H1 (cell line): ENCODE measurements around the gene EPN2. TPM values are rescaled to one million over a fixed set of nuclear protein-coding genes. Genes with fewer than 3 reads are reported as not detected.

ENCODE experiments used
- CTCF ChIA-PET: fragments of 300-600 bp; sonication (Branson Sonifier 250); formaldehyde crosslinking; loops from one replicate; lab custom pipeline; 2021; ENCODE audit not compliant: partially characterized antibody; lab: Charles Lee
- POLR2A ChIA-PET: fragments of 300-600 bp; sonication (Branson Sonifier 250); formaldehyde crosslinking; loops from one replicate; lab custom pipeline; 2021; ENCODE audit warnings: inconsistent platforms; ENCODE audit not compliant: partially characterized antibody; lab: Charles Lee
- DNase-seq, 2 experiments: peaks; one replicate each; pipeline versions ENCODE4 v3.0.0 to v3.0.0-alpha.2; 2010 to 2022; ENCODE audit warnings: low spot score in 2 of 2, low read depth in 1 of 2, mixed read lengths in 1 of 2
- FAIRE-seq: peaks from 2 replicates; lab custom pipeline; 2011; peaks lifted over from hg19 to GRCh38; lab: Jason Lieb, UNC
- H2AFZ ChIP-seq: 2 replicates; pipeline ENCODE4 v1.8.1; 2012; ENCODE audit warnings: low read length, inconsistent platforms
- H2AK5ac ChIP-seq: 2 replicates; pipeline ENCODE4 v1.6.1; 2013; ENCODE audit warnings: low read depth, low read length
- H2BK120ac ChIP-seq: replicated peaks from 2 replicates; pipeline ENCODE3; 2013; ENCODE audit warnings: low read depth, low read length, inconsistent platforms
- H2BK12ac ChIP-seq: 2 replicates; pipeline ENCODE4 v1.6.1; 2013; ENCODE audit warnings: low read depth, low read length
- H2BK15ac ChIP-seq: 2 replicates; pipeline ENCODE4 v1.6.1; 2013; ENCODE audit warnings: low read length
- H2BK20ac ChIP-seq: 2 replicates; pipeline ENCODE4 v1.6.1; 2013; ENCODE audit warnings: low read length
- H2BK5ac ChIP-seq: 2 replicates; pipeline ENCODE4 v1.6.1; 2013; ENCODE audit warnings: low read depth, low read length
- H3K14ac ChIP-seq: 2 replicates; pipeline ENCODE4 v1.6.1; 2013; ENCODE audit warnings: inconsistent platforms; ENCODE audit not compliant: insufficient read length
- H3K18ac ChIP-seq: 2 replicates; pipeline ENCODE4 v1.6.1; 2013; ENCODE audit warnings: low read length; ENCODE audit errors: extremely low read depth
- H3K23ac ChIP-seq: 2 replicates; pipeline ENCODE4 v1.6.1; 2013; ENCODE audit warnings: inconsistent platforms; ENCODE audit not compliant: insufficient read length
- H3K23me2 ChIP-seq: 2 replicates; pipeline ENCODE4 v1.6.1; 2013; ENCODE audit warnings: low read depth, low read length
- H3K27ac ChIP-seq: 2 replicates; pipeline ENCODE4 v1.6.1; 2011; ENCODE audit warnings: low read depth, low read length, inconsistent platforms
- H3K27me3 ChIP-seq, 4 experiments: replicated peaks in 1 of 4; 1 replicate in 1 of 4; 2 replicates in 3 of 4; pipeline versions ENCODE4 v1.6.1 to v1.8.1; 2011 to 2013; ENCODE audit warnings: low read length in 3 of 4, mild to moderate bottlenecking in 3 of 4, inconsistent platforms in 2 of 4, mixed read lengths in 2 of 4, moderate library complexity in 1 of 4; ENCODE audit not compliant: control insufficient read depth in 3 of 4, insufficient read depth in 3 of 4; ENCODE audit errors: extremely low read depth in 1 of 4
- H3K36me3 ChIP-seq, 4 experiments: 2 replicates each; pipeline versions ENCODE4 v1.6.1 to v1.8.1; 2011 to 2013; ENCODE audit warnings: mild to moderate bottlenecking in 4 of 4, low read length in 3 of 4, moderate library complexity in 2 of 4, control low read depth in 1 of 4, inconsistent platforms in 1 of 4; ENCODE audit not compliant: insufficient read depth in 4 of 4, control insufficient read depth in 2 of 4
- H3K4ac ChIP-seq: replicated peaks from 2 replicates; pipeline ENCODE3; 2013; ENCODE audit warnings: low read length, low read depth, mixed read lengths, inconsistent platforms; ENCODE audit not compliant: insufficient read length
- H3K4me1 ChIP-seq, 4 experiments: replicated peaks in 1 of 4; 1 replicate in 1 of 4; 2 replicates in 3 of 4; pipeline versions ENCODE4 v1.6.1 to v1.8.1; 2011 to 2013; ENCODE audit warnings: low read length in 3 of 4, inconsistent platforms in 2 of 4, mixed read lengths in 1 of 4; ENCODE audit not compliant: insufficient read depth in 4 of 4, control insufficient read depth in 3 of 4
- H3K4me2 ChIP-seq, 2 experiments: 2 replicates each; pipeline versions ENCODE4 v1.6.1 to v1.8.1; 2011 to 2013; ENCODE audit warnings: low read depth in 2 of 2, low read length in 2 of 2, control low read depth in 1 of 2, inconsistent platforms in 1 of 2, mild to moderate bottlenecking in 1 of 2; ENCODE audit not compliant: insufficient read depth in 1 of 2
- H3K4me3 ChIP-seq, 4 experiments: fragments of 200-600, 300-600 bp in 1 of 4; sonication (generic), shearing (Covaris generic), sonication (Bioruptor Twin) in 1 of 4; 2 replicates each; pipeline versions ENCODE4 v1.5.1 to v1.8.1; 2011 to 2016; ENCODE audit warnings: low read length in 4 of 4, low read depth in 3 of 4, control low read depth in 2 of 4, inconsistent platforms in 2 of 4, mild to moderate bottlenecking in 2 of 4, mixed read lengths in 1 of 4, moderate library complexity in 1 of 4; ENCODE audit not compliant: insufficient read depth in 2 of 4; ENCODE audit errors: extremely low read depth in 1 of 4
- H3K56ac ChIP-seq: replicated peaks from 2 replicates; pipeline ENCODE3; 2013; ENCODE audit warnings: low read depth, mild to moderate bottlenecking, mixed read lengths, low read length, inconsistent platforms; ENCODE audit not compliant: insufficient read length
- H3K79me1 ChIP-seq: 2 replicates; pipeline ENCODE4 v1.6.1; 2013; ENCODE audit warnings: low read depth, low read length, control low read depth
- H3K79me2 ChIP-seq, 2 experiments: 2 replicates each; pipeline versions ENCODE4 v1.6.1 to v1.8.1; 2012 to 2013; ENCODE audit warnings: low read length in 2 of 2, mild to moderate bottlenecking in 2 of 2, inconsistent platforms in 1 of 2; ENCODE audit not compliant: insufficient read depth in 2 of 2, control insufficient read depth in 1 of 2
- H3K9ac ChIP-seq, 4 experiments: replicated peaks in 1 of 4; 1 replicate in 1 of 4; 2 replicates in 3 of 4; pipeline versions ENCODE4 v1.6.1 to v1.8.1; 2011 to 2013; ENCODE audit warnings: low read depth in 3 of 4, low read length in 3 of 4, control low read depth in 2 of 4, mild to moderate bottlenecking in 2 of 4, moderate library complexity in 2 of 4, inconsistent platforms in 1 of 4; ENCODE audit errors: extremely low read depth in 1 of 4
- H3K9me3 ChIP-seq, 2 experiments: 2 replicates each; pipeline versions ENCODE4 v1.6.1 to v1.8.1; 2012 to 2013; ENCODE audit warnings: mild to moderate bottlenecking in 2 of 2, moderate library complexity in 2 of 2, control low read depth in 1 of 2, inconsistent platforms in 1 of 2, low read depth in 1 of 2, low read length in 1 of 2, mixed read lengths in 1 of 2; ENCODE audit not compliant: insufficient read depth in 2 of 2
- H4K20me1 ChIP-seq, 2 experiments: replicated peaks in 1 of 2; 2 replicates each; pipeline versions ENCODE3 to v1.8.1; 2011 to 2013; ENCODE audit warnings: inconsistent platforms in 2 of 2, low read length in 2 of 2, mild to moderate bottlenecking in 1 of 2; ENCODE audit not compliant: insufficient read depth in 2 of 2, control insufficient read depth in 1 of 2
- H4K5ac ChIP-seq: 2 replicates; pipeline ENCODE4 v1.6.1; 2013; ENCODE audit warnings: low read length, low read depth, mixed read lengths, inconsistent platforms; ENCODE audit not compliant: insufficient read length
- H4K8ac ChIP-seq: 2 replicates; pipeline ENCODE4 v1.8.0; 2013; ENCODE audit warnings: mild to moderate bottlenecking, moderate library complexity, low read length, inconsistent platforms; ENCODE audit not compliant: insufficient read depth; ENCODE audit errors: extremely low read depth
- H4K91ac ChIP-seq: replicated peaks from 2 replicates; pipeline ENCODE3; 2013; ENCODE audit warnings: low read length, mixed read lengths, inconsistent platforms; ENCODE audit not compliant: insufficient read length
- ATF3 ChIP-seq: IDR thresholded peaks from 2 replicates; pipeline ENCODE4 v1.6.1; 2011; ENCODE audit warnings: low read depth, mild to moderate bottlenecking, low read length; ENCODE audit not compliant: insufficient read depth
- CBX5 ChIP-seq: fragments of 300-800, 300-1000 bp; sonication (generic); IDR thresholded peaks from 2 replicates; pipeline ENCODE4 v1.7.1; 2016; ENCODE audit warnings: antibody characterized with exemption, low read length, low read depth
- CREB1 ChIP-seq: IDR thresholded peaks from 2 replicates; pipeline ENCODE4 v1.6.1; 2012; ENCODE audit warnings: inconsistent platforms
- KDM1A ChIP-seq: fragments of 200-600, 300-600 bp; sonication (generic); IDR thresholded peaks from 2 replicates; pipeline ENCODE4 v1.7.1; 2016; ENCODE audit warnings: mild to moderate bottlenecking, low read length, borderline replicate concordance
- KDM4A ChIP-seq: IDR thresholded peaks from one replicate; pipeline ENCODE4 v1.7.1; 2012; ENCODE audit warnings: low read depth, mild to moderate bottlenecking, moderate library complexity, low read length, inconsistent platforms; ENCODE audit not compliant: severe bottlenecking
- KDM5A ChIP-seq: fragments of 200-600 bp; IDR thresholded peaks from 2 replicates; pipeline ENCODE4 v1.7.1; 2012; ENCODE audit warnings: mild to moderate bottlenecking, low read length, inconsistent platforms, mixed read lengths
- POU5F1 ChIP-seq: IDR thresholded peaks from 2 replicates; pipeline ENCODE4 v1.6.1; 2011; ENCODE audit warnings: low read depth, mild to moderate bottlenecking, low read length, moderate library complexity
- RNF2 ChIP-seq: fragments of 200-900, 300-1000 bp; sonication (generic); IDR thresholded peaks from 2 replicates; pipeline ENCODE4 v1.7.1; 2016; ENCODE audit warnings: borderline replicate concordance, low read depth, mild to moderate bottlenecking, antibody characterized with exemption, low read length; ENCODE audit not compliant: poor library complexity, severe bottlenecking; ENCODE audit errors: missing control alignments
- SIN3A ChIP-seq, 2 experiments: IDR thresholded peaks in 1 of 2; conservative IDR thresholded peaks in 1 of 2; 2 replicates each; pipeline ENCODE4 v1.6.1; 2011 to 2012; ENCODE audit warnings: low read length in 2 of 2, improper control_type of control experiment in 1 of 2, low read depth in 1 of 2, mild to moderate bottlenecking in 1 of 2
- SRF ChIP-seq: IDR thresholded peaks from 2 replicates; pipeline ENCODE4 v1.6.1; 2011; ENCODE audit warnings: mild to moderate bottlenecking, low read depth, low read length, moderate library complexity
- TAF1 ChIP-seq: IDR thresholded peaks from 2 replicates; pipeline ENCODE4 v1.6.1; 2011; ENCODE audit warnings: mild to moderate bottlenecking, low read depth, low read length
- ZNF274 ChIP-seq: IDR thresholded peaks from 2 replicates; pipeline ENCODE4 v1.7.0; 2012; ENCODE audit warnings: low read length, borderline replicate concordance; ENCODE audit errors: extremely low read depth
- WGBS, 2 experiments: shearing (Covaris generic) in 1 of 2; methylation state at CpG; one replicate each; pipeline versions ENCODE4 v1.1.6 to v1.1.7; 2013 to 2015; ENCODE audit warnings: low lambda C conversion rate in 2 of 2, mixed read lengths in 2 of 2, inconsistent platforms in 1 of 2, low coverage in 1 of 2, missing lambda C conversion rate in 1 of 2; ENCODE audit not compliant: insufficient replicate concordance in 2 of 2, insufficient coverage in 1 of 2, insufficient read length in 1 of 2; ENCODE audit errors: extremely low coverage in 1 of 2, missing lambda C conversion rate in 1 of 2; 5-methylcytosine and 5-hydroxymethylcytosine counted together
- polyA plus RNA-seq, 7 experiments: library from polyadenylated mRNA; depleted of rRNA in 3 of 7; stranded (reverse) in 5 of 7; unstranded in 2 of 7; fragments of >200 nt in 5 of 7; fragments of 200-250 nt in 2 of 7; gene quantifications; 1 replicate in 5 of 7; 2 replicates in 1 of 7; 4 replicates in 1 of 7; pipeline versions ENCODE4 v1.2.1 to v1.2.3, GENCODE V29; 2011 to 2013; ENCODE audit warnings: missing spikeins in 2 of 7, mixed read lengths in 2 of 7
- total RNA-seq: library from RNA; stranded (reverse); fragmentation: NEBNext Ultra II Directional; extraction: Animal tissue kit (Norgen Biotek cat#: 25700); gene quantifications from 2 replicates; pipeline ENCODE4 v1.2.1, GENCODE V29; 2021

EPN2 gene
- total and polyA plus RNA-seq, 2 of the 8 experiments (the other 6 are each of a cell fraction or from before 2014, with no cell fraction given), result 28.7 to 55.8 TPM

- CTCF ChIA-PET, result interaction anchor here (0.8 to 1.0 kb wide), 2 partner anchors 28 to 121 kb away, joined by 3 read pairs; no protein-coding TSS in a partner anchor
- no peaks in the 10 kb centered on the region; the same call in 1 of the 2 replicates for H3K79me1 ChIP-seq
- H3K4me3 ChIP-seq, result no peak overlapping the region
- POLR2A ChIA-PET, result interaction anchor here (1.1 to 1.8 kb wide), 2 partner anchors 15 to 21 kb away, joined by 3 to 5 read pairs; no protein-coding TSS in a partner anchor
- H3K79me2 ChIP-seq, result no peaks in the 10 kb centered on the region
- H4K91ac ChIP-seq, result no peak overlapping the region
- no peak overlapping the region for H3K9ac ChIP-seq
- no peak for FAIRE-seq
- H3K4me2 ChIP-seq, result no peak overlapping the region
- H3K9me3 ChIP-seq, result no peaks in the 10 kb centered on the region
- peaks cover 0 to 5% (median 3%) of the 10 kb centered on the region in 4 experiments; a peak in 5 of 7 replicates for H3K4me1 ChIP-seq
- no peak overlapping the region for H3K14ac ChIP-seq
- H3K4ac ChIP-seq, result no peak overlapping the region
- H2BK20ac ChIP-seq, result no peak overlapping the region
- no peak overlapping the region for H2BK5ac ChIP-seq
- no peak overlapping the region for H4K5ac ChIP-seq
- H3K27ac ChIP-seq, result no peak overlapping the region
- no peak overlapping the region for H3K18ac ChIP-seq
- H3K23ac ChIP-seq, result no peak overlapping the region
- 89% methylated on average over 12 of the region's 12 CpGs; no CpG with 5 or more reads in 1 of the 2 experiments for WGBS, 2 experiments
- no peaks in the 10 kb centered on the region for H4K20me1 ChIP-seq
- H3K36me3 ChIP-seq, result no peaks in the 10 kb centered on the region
- no peak overlapping the region for H2BK12ac ChIP-seq
- H2BK120ac ChIP-seq, result no peak overlapping the region
- DNase-seq, result no peak
- no peaks in the 10 kb centered on the region for H3K27me3 ChIP-seq
- H2BK15ac ChIP-seq, result no peak overlapping the region; the same call in 1 of the 2 replicates
- no peak overlapping the region for H3K56ac ChIP-seq
- no peak overlapping the region; the same call in 1 of the 2 replicates for H4K8ac ChIP-seq
- H3K23me2 ChIP-seq, result no peaks in the 10 kb centered on the region
- no peak overlapping the region for H2AFZ ChIP-seq
- 0 out of 2 replicates have a peak overlapping the region, but pooled peaks have one; percentile 34 for H2AK5ac ChIP-seq
- TF ChIP-seq POU5F1 (no peak), ZNF274 (no peak), SRF (no peak), RNF2 (no peak), TAF1 (no peak), CBX5 (no peak), KDM1A (no peak), KDM4A (no peak), CREB1 (no peak), SIN3A (conservative IDR thresholded peaks at IDR 0.05 in 1 of 2, IDR thresholded peaks at IDR 0.05 in 1 of 2; ENCODE audit: low read depth in 1 of 2, low read length in 2 of 2) (no peak), ATF3 (no peak), KDM5A (no peak)
These were observed 132.8 kb downstream of the EPN2 start for GRCh38 chr17:19369846-19370492.
